Measurements from ENCODE around the gene CAPN5. TPM values are rescaled to one million over a fixed set of nuclear protein-coding genes. Genes with fewer than 3 reads are reported as not detected.

The CAPN5 gene
- total and polyA plus RNA-seq, 10 of the 15 experiments (the other 5 are each of a cell fraction or from before 2014, with no cell fraction given) = 0.02 to 0.33 (median 0.07) TPM; not detected in 3

- TF ChIP-seq BCL3 (IDR thresholded peaks at IDR 0.05; ENCODE audit: borderline replicate concordance, insufficient read depth, low read depth, low read length, poor library complexity, severe bottlenecking) = no peak
- TF ChIP-seq NRF1 (conservative IDR thresholded peaks at IDR 0.05; ENCODE audit: low read depth, low read length) = no peak
- no peak for TF ChIP-seq ATF2 (IDR thresholded peaks at IDR 0.05; ENCODE audit: low read length)
- TF ChIP-seq HDGF (IDR thresholded peaks at IDR 0.05) = no peak
- no peak for TF ChIP-seq HDAC2 (IDR thresholded peaks at IDR 0.05)
- no peak for TF ChIP-seq NR2C2 (IDR thresholded peaks at IDR 0.05; ENCODE audit: borderline replicate concordance, control insufficient read depth, insufficient read length, low read depth)
- TF ChIP-seq MYB (IDR thresholded peaks at IDR 0.05; ENCODE audit: borderline replicate concordance, low read depth, low read length) = no peak
- TF ChIP-seq E2F8 (IDR thresholded peaks at IDR 0.05; ENCODE audit: low read depth, partially characterized antibody) = no peak
- TF ChIP-seq E4F1 (IDR thresholded peaks at IDR 0.05; ENCODE audit: borderline replicate concordance, partially characterized antibody) = no peak
These were observed 44.1 kb downstream of the CAPN5 start (continued) for GRCh38 chr11:77110836-77111235.
